Measurements from ENCODE around the gene PDLIM7. TPM values are rescaled to one million over a fixed set of nuclear protein-coding genes. Genes with fewer than 3 reads are reported as not detected.

Gene PDLIM7
- total and polyA plus RNA-seq, 2 of the 4 experiments (the other 2 are of a cell fraction): 70.4 to 534 TPM

- TF ChIP-seq, protein P1, sequence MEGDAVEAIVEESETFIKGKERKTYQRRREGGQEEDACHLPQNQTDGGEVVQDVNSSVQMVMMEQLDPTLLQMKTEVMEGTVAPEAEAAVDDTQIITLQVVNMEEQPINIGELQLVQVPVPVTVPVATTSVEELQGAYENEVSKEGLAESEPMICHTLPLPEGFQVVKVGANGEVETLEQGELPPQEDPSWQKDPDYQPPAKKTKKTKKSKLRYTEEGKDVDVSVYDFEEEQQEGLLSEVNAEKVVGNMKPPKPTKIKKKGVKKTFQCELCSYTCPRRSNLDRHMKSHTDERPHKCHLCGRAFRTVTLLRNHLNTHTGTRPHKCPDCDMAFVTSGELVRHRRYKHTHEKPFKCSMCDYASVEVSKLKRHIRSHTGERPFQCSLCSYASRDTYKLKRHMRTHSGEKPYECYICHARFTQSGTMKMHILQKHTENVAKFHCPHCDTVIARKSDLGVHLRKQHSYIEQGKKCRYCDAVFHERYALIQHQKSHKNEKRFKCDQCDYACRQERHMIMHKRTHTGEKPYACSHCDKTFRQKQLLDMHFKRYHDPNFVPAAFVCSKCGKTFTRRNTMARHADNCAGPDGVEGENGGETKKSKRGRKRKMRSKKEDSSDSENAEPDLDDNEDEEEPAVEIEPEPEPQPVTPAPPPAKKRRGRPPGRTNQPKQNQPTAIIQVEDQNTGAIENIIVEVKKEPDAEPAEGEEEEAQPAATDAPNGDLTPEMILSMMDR (conservative IDR thresholded peaks at IDR 0.05; ENCODE audit: low read depth, low read length): peak; percentile 60
- TF ChIP-seq CEBPB (IDR thresholded peaks at IDR 0.05; ENCODE audit: low read depth, low read length): no peak
Observed at GRCh38 chr5:177455036-177455660, 42.3 kb downstream of the PDLIM7 start (continued).

Measured in IMR-90 (cell line).